GM21423 (cell line): ENCODE results near the gene AURKAIP1.

Experiments
- ATAC-seq: cut with Tn5 transposase; IDR thresholded peaks from one replicate; pipeline ENCODE4 v1.9.1; 2021; ENCODE audit warnings: mild to moderate bottlenecking, moderate library complexity; ENCODE audit not compliant: unreplicated experiment

AURKAIP1 gene

DNA sequence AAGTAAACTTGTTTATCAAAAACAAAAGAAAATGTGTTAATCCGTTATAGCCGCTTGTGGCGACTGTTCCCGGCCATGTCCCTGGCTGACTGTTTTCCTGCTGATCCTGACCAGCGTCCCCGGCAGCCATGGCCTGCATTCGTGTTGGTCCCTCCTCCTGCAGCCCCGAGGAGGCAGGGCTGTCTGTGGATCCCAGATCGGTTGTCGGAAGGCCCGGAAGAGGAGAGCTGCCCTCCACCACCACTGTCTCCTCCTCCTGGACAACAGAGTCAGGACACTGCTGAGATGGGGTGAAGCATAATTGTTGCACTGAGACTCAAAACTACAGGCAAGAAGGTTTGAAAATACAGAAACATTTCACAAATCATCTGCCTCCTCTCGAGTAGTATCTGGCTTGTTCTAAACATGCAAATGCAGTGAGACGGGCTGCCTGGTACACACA lies 13.0 kb downstream of the AURKAIP1 start:
- ATAC-seq: no peak

DNA sequence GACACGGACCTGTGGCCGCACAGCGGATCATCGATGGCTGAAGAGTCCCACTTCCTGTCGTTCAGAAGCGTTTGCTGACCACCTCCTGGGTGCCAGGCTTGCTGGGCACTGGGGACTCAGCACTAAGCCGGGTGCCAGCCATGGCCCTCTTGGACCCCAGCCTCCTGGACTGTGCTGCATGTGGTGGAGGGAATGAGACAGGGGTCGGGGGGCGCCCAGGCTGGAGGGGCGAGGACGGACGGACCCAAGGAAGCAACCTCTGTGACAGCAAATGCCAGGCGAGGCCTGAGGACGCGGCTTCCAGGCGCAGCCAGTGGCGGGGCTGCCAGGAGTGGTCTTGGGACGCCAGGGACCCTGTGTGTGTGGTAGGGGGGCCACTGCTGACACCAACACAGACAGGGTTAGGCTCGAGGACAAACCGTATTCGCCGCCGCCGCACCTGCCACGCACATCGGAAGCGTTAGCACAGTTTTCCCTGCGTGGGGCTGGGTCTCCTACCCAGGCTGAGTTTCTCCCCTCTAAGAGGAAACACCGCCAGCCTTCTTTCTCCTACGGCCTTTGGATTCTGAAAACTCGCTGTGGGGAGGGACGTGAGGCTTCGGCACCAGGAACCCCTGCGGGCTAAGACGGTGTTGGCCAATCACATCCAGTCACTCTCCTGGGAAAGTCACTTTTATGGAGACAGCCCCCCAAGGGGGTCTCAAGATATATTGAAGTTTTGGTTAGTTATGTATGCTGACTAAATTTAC lies 13.6 kb downstream of the AURKAIP1 start:
- ATAC-seq: no peak

DNA sequence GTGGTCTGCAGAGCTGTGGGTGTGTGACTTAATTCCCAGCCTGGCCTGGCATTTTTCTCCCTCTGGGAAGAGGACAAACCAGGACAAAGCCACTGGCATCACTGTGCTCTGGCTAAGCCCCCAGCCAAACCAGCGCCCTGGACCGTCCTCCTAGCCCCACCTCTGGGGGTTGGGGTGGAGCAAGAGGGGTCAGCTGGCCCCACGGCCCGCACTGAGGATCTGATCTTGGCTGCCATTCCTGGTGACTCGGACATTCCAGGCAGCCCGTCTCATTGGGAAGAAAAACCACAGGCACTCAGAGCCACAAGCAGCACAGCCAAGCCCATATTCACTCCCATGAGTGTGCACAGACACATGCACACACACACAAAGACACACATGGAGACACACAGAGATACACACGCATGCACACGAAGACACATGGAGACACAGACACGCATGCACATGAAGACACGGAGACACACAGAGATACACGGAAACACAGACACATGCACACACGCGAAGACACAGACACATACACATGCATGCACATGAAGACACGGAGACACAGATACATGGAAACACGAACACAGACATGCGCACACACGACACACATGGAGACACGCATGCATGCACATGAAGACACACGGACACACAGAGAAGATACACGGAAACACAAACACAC lies 14.4 kb downstream of the AURKAIP1 start:
- ATAC-seq: no peak

- no peak for ATAC-seq
Observed at GRCh38 chr1:1359664-1360468, 15.1 kb downstream of the AURKAIP1 start.

DNA sequence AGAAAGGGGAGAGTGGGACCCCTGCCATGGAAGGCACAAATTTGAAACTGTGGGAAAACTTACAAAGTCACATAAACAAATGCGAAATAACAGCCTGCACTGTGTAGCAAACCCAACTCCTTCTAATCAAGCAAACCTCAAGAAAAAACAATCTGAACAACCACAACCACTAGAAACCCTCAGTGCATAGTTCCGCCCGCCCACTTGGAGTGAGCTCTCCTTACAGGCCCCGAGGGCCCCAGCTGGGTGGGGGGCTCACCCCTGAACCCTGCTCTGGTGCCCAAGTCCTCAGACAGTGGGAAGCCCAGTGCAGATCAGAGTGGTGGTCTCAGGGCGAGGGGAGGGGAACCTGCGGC lies 15.7 kb downstream of the AURKAIP1 start:
- ATAC-seq: no peak

DNA sequence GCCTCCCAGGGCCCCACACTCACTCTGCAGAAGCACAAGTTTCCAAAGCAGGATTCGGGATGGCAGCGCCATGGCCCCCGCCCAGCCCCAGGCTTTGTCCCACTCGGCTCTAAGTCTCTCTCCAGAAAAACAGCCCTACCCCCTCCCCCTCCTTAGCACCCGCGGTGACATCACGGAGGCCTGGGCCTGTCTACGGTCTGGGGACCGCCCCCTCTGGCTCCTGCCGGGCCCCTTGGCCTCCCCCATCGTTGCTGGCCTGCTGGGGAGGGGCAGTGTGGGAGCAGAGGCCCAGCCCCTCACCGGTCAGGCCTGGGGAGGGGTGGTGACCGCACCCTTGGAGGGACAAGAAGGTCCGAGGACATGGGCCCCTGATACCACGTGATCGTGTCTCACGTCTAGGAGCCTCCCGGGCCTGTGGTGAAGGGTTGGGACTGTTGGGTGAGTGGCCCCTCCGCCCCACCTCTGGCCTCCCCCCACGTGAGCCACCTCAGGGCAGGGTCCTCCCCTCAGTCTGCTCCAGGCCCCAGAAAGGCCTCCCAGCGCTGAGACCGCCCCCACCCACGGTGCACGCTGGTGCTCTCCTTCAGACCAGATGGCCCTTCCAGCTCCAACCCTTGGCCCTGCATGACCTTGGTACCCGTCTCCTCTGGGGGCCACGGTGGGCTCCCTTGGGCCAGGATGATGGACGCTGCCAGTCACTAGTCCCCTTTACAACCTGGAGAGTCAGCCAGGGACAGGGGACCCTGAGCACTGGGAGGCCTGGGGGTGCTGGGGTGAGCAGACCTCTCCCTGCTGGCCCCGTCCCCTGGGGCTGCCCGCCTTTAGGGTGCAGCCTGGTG lies 16.4 kb downstream of the AURKAIP1 start, which contains the start of gene MXRA8:
Gene MXRA8, minus strand, starts transcription at position 123 of the 839 bp plus-strand sequence. Its CDS starts 51 bp downstream, at position 72.
- no peak for ATAC-seq

DNA sequence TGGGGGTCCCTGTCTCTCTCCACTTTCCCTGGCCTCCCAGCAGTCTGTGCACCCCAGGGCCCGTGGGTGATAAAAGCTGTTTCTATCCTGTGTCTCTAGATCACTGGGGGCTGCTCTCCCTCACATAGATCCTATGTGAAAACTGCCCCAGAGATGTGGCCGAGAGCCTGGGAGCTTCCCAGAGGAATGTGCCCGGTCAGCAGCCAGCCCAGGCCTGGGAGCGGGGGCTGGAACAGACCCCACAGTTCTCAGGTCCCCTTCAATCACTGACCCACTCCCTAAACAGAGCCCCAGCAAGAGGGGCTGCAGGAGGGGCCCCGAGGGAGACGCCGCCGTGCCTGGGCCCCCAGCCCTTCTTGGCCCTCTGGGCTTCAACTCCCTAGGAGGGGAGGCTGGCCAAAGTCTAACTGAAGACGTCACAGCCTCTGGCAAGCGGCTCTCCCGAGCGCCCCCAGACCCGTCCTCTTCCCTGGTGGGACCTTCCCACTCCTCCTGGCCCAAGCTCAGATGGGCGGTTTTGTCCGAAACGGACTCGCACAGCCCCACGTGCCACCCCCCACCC lies 17.1 kb downstream of the AURKAIP1 start:
- no peak for ATAC-seq

DNA sequence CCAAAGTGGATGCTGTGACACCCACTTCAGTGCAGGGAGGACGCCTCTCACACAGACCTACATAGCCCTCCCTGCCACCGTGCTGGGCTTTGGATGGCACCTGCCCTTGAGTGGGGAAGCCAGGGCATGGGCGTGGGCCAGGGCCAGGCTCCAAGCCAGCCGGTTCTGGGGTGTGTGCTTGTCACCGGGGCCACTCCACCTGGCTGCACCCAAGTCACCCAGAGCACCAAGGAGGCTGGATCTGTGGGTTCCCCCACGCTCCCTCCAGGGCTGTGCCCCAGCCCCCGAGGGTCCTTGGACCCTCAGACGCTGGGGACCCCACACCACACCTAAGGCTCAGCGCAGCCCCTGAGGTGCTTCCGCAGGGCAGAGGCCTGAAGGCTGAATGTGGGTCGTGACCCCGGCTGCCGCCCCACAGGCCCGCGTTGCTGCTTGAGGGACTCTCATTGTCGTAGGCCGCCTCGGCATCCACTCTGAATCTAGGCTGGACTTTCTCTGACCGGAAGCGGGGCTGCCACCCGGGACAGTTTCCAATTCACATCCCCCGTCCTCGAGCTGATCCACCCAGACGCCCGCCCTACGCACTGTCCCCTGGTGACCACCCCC lies 18.1 kb downstream of the AURKAIP1 start:
- ATAC-seq: no peak

DNA sequence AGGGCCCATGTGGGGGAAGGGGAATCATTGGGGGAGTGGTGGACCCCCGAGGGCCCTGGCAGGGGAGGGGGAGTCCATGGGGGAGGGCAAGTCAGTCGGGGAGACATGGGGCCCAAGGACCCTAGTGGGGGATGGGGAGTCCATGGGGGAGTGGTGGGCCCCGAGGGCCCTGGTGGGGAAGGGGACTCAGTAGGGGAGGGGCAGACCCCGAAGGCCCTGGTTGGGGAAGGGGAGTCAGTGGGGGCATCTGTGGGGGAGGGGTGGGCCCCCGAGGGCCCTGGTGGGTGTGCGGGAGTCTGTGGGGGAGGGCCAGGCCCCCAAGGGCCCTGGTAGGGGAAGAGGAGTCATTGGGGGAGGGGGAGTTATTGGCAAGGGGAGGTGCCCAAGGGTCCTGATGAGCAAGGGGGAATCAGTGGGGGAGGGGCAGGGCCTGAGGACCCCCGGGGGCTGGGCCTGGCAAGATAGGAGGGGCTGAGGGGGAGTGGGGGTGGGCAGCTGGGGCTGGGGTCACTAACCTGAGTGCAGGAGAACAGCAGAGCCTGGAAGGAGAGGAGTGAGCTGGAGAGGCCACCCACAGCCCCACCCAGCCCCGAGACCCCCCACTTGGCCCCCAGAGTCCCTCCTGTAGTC lies 18.7 kb downstream of the AURKAIP1 start:
- ATAC-seq: no peak

DNA sequence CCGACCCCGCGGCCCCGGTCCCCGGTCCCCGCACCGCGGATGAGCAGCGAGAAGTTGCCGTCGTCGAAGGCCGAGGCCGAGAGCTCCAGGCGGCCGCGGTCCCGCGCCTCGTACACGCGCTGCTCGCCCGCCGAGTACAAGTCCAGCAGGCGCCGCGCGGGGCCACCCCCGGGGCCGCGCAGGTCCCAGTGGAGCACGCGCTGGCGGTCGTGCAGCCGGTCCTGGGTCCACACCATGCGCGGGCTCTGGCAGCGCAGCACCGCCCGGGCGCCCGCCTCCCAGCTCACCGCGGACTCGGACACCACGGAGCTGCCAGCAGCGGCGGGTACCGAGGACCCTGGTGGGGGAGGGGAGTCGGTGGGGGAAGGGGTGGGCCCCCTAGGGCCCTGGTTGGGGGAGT lies 19.6 kb downstream of the AURKAIP1 start:
- ATAC-seq: no peak

DNA sequence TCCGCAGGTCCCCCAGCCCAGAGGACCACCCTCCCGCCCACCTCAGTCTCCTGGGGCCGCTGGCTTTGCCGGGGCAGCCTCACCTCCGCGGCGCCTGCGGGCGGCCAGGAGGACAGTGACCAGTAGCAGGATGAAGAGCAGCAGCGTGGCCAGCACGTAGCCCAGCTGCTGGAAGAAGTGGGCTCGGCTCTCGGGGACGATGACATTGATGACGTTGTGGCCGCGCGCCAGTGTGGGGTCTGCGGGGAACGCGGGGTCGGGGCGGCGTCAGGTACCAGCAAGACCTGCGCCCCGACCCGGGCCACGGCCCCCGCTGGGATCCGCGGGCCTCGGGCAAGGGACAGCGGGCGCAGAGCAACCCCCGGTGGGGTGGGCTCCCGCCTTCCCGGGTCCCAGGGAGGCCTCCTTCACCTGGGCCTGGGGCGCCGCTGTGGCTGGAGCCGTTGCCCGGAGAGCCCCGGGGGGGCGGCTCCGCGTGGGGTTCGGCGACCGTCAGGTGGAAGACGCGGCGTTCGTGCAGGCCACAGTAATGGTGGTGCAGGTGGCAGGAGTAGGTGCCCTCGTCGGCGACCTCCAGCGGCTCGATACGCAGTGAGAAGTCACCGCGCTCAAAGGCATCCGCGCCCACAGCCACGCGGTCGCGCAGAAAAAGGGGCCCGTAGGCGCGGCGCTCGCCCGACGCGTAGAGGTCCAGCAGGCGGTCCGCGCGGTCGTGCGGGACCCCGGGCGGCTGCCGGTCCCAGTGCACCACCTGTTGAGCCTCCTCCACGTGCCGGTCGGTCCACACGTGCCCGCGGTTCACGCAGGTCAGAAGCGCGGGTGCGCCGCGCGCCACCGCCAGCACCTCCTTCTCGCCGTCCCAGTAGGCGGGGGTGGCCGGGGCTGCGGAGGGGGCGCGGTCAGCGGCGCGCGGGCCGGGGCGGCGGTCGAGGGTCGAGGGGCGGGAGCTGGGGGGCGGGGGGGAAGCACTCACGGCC lies 20.4 kb downstream of the AURKAIP1 start:
- ATAC-seq: no peak

GRCh38 chr1:1353389-1354151 lies 21.4 kb downstream of the AURKAIP1 start:
- no peak for ATAC-seq

DNA sequence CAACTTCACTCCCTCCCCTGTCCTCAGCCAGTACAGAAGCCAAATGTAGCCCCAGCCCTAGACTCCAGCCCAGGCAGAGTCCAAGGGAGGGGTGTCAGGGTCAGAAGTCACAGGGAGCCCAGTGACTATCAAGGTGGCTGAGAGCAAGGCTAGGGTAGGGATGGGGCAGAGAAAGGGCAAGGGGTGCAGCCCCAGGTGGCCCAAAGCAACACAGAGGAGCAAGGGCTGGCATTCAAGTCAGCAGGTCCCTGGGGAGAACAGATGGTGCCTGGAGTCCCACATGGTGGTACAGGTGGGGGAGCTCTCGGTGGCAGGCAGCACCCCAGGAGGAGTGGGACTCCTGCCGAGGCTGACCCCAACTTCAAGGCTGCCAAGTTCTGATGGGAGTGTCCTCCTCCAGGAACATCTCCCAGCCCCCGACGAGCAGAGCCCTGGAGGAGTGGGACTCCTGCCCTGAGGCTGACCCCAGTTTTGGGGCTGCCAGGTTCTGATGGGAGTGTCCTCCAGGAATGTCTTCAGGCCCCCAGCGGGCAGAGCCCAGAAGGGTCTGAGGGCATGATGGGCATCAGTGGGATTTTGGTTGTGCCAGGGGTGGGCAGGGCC lies 22.1 kb downstream of the AURKAIP1 start:
- no peak for ATAC-seq

- ATAC-seq: no peak
Observed at GRCh38 chr1:1351511-1352427, 23.2 kb downstream of the AURKAIP1 start.

DNA sequence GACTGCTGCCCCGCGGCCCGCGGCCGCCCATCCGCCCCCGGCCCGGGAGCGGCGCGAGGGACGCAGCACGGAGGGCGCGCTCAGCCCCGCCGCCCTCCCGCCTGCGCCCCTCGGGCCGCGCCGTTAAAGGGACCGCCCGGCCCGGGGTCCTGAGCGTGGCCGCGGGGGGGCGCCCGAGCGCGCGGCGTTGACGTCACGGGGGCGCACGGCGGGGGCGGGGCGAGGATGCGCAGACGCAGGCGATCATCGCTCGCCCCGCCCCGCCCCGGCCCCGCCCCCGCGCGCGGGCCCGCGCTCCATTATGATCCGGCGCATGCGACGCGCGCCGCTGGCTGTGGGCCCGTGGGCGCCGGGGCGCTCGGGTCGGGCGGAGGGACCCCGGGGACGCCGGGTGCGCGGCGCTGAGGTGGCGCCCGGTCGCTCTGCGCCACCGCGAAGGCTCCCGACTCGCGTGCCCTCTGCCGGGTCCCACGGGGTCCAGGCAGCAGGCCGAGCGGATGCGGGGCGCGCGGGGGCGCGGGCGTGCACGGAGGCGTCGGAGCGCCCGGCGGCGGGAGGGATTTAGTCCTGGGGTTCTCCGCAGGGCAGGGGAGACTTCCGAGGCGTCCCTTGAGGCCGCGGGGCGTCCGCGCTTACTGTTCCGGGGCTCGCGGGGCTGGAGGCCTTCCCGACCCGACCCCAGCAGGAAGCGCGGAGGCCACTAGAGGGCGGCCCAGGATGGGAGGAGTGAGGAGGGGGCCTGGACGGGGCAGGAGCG lies 25.6 kb downstream of the AURKAIP1 start, which contains the start of gene DVL1:
Gene DVL1, minus strand, starts transcription at position 163 of the 757 bp plus-strand sequence. CDS start 353 bp downstream, outside the sequence.
- peak; percentile 64 for ATAC-seq
